Left renal pelvis (tissue), 4 donors: ENCODE data around the gene NELL1. TPM values are rescaled to one million over a fixed set of nuclear protein-coding genes. Genes with fewer than 3 reads are reported as not detected.
"Not testable (repeated sequence)": the region's sequence is repeated elsewhere in the genome, so short reads cannot be mapped to it uniquely, and the experiment has no call there.

Source experiments
- DNase-seq, 4 donors: peaks; one replicate each; pipeline ENCODE4 v3.0.0-alpha.2; 2013; ENCODE audit warnings: low read depth in 4 of 4, low spot score in 3 of 4
- polyA plus RNA-seq, 4 donors: library from polyadenylated mRNA; unstranded; fragments of 120-200 nt; gene quantifications; one replicate each; pipeline ENCODE4 v1.2.1, GENCODE V29; 2013; ENCODE audit not compliant: insufficient read length in 4 of 4

NELL1 gene
- polyA plus RNA-seq, 4 donors = 0.98 to 3.6 (median 2.6) TPM

GRCh38 chr11:20762116-20762844 lies 92.9 kb downstream of the NELL1 start:
- DNase-seq = no peak

GRCh38 chr11:20762980-20763379 lies 93.6 kb downstream of the NELL1 start:
- DNase-seq = no peak

GRCh38 chr11:20770414-20770946 lies 101.1 kb downstream of the NELL1 start:
- no peak for DNase-seq

GRCh38 chr11:20771026-20771425 lies 101.6 kb downstream of the NELL1 start:
- no peak for DNase-seq

- DNase-seq = no peak
Observed at GRCh38 chr11:20771681-20772080, 102.3 kb downstream of the NELL1 start.

GRCh38 chr11:20775331-20775730 lies 105.9 kb downstream of the NELL1 start:
- no peak for DNase-seq

- no peak for DNase-seq
Observed at GRCh38 chr11:20782775-20783174, 113.4 kb downstream of the NELL1 start.

- no peak for DNase-seq
Observed at GRCh38 chr11:20783220-20783619, 113.8 kb downstream of the NELL1 start.

- DNase-seq = no peak
Observed at GRCh38 chr11:20790622-20791021, 121.2 kb downstream of the NELL1 start.

- DNase-seq = no peak
Observed at GRCh38 chr11:20795005-20795404, 125.6 kb downstream of the NELL1 start.

GRCh38 chr11:20808328-20808727 lies 138.9 kb downstream of the NELL1 start:
- DNase-seq = no peak

- DNase-seq = no peak
Observed at GRCh38 chr11:20821046-20821445, 151.7 kb downstream of the NELL1 start.

GRCh38 chr11:20821470-20821869 lies 152.1 kb downstream of the NELL1 start:
- no peak for DNase-seq

GRCh38 chr11:20824773-20825172 lies 155.4 kb downstream of the NELL1 start:
- DNase-seq = no peak

- no peak for DNase-seq
Observed at GRCh38 chr11:20835561-20835960, 166.2 kb downstream of the NELL1 start.

- no peak for DNase-seq
Observed at GRCh38 chr11:20839231-20839630, 169.8 kb downstream of the NELL1 start.

- no peak for DNase-seq
Observed at GRCh38 chr11:20840341-20840740, 171.0 kb downstream of the NELL1 start.

- DNase-seq = no peak
Observed at GRCh38 chr11:20844216-20844615, 174.8 kb downstream of the NELL1 start.

- no peak for DNase-seq
Observed at GRCh38 chr11:20844630-20845029, 175.2 kb downstream of the NELL1 start.

- DNase-seq = peak in 3 of 4 donors; percentile 8 to 27 (median 26)
Observed at GRCh38 chr11:20854215-20854955, 185.0 kb downstream of the NELL1 start.

- DNase-seq = no peak
Observed at GRCh38 chr11:20861322-20861721, 191.9 kb downstream of the NELL1 start.

GRCh38 chr11:20862263-20862662 lies 192.9 kb downstream of the NELL1 start:
- not testable (repeated sequence) for DNase-seq
